SK-N-SH (cell line): Measurements from ENCODE around the gene NKX2-3. TPM values are rescaled to one million over a fixed set of nuclear protein-coding genes. Genes with fewer than 3 reads are reported as not detected.

Experiments
- CTCF ChIA-PET: fragments of 300-600, 350-600 bp; formaldehyde crosslinking; extraction: SDS; loops from one replicate; lab custom pipeline; 2021; lab: Yijun Ruan, JAX
- POLR2A ChIA-PET: fragments of 350-600 bp; sonication (Branson Sonifier 250); formaldehyde crosslinking; extraction: SDS; loops from one replicate; lab custom pipeline; 2020; ENCODE audit warnings: antibody characterized with exemption, inconsistent platforms; lab: Yijun Ruan, JAX
- DNase-seq: peaks from one replicate; pipeline ENCODE4 v3.0.0; 2012
- H2AFZ ChIP-seq: fragments of 200-600 bp; sonication (generic); 2 replicates; pipeline ENCODE4 v1.8.1; 2016; ENCODE audit warnings: antibody characterized with exemption, mild to moderate bottlenecking, low read depth
- H3F3A ChIP-seq: fragments of 200-600 bp; sonication (generic); replicated peaks from 2 replicates; pipeline ENCODE3; 2016; ENCODE audit warnings: antibody characterized with exemption, mild to moderate bottlenecking; ENCODE audit not compliant: insufficient read depth
- H3K27ac ChIP-seq, 2 experiments: fragments of 200-500 bp in 1 of 2; fragments of 200-600 bp in 1 of 2; sonication (Bioruptor generic) in 1 of 2; sonication (generic), shearing (Covaris generic) in 1 of 2; 2 replicates each; pipeline versions ENCODE4 v1.5.1 to v1.6.1; 2014 to 2016; ENCODE audit warnings: low read depth in 2 of 2, inconsistent platforms in 1 of 2, low read length in 1 of 2, mild to moderate bottlenecking in 1 of 2, mixed read lengths in 1 of 2
- H3K27me3 ChIP-seq: fragments of 200-600 bp; sonication (generic), shearing (Covaris generic); 2 replicates; pipeline ENCODE4 v1.6.1; 2016; ENCODE audit warnings: mixed run types; ENCODE audit not compliant: insufficient read depth
- H3K36me3 ChIP-seq, 2 experiments: fragments of 200-500 bp in 1 of 2; fragments of 200-600 bp in 1 of 2; sonication (Bioruptor generic) in 1 of 2; sonication (generic) in 1 of 2; replicated peaks in 1 of 2; 2 replicates each; pipeline versions ENCODE3 to v1.5.1; 2014 to 2016; ENCODE audit warnings: low read length in 1 of 2, mild to moderate bottlenecking in 1 of 2; ENCODE audit not compliant: insufficient read depth in 2 of 2, control insufficient read depth in 1 of 2
- H3K4me1 ChIP-seq, 2 experiments: fragments of 200-500 bp in 1 of 2; fragments of 200-600 bp in 1 of 2; sonication (Bioruptor generic) in 1 of 2; sonication (generic), shearing (Covaris generic) in 1 of 2; 2 replicates each; pipeline versions ENCODE4 v1.5.1 to v1.6.1; 2014 to 2016; ENCODE audit warnings: low read depth in 1 of 2, low read length in 1 of 2, mixed run types in 1 of 2; ENCODE audit not compliant: insufficient read depth in 2 of 2, control insufficient read depth in 1 of 2
- H3K4me2 ChIP-seq: fragments of 200-600 bp; sonication (generic), shearing (Covaris generic); 2 replicates; pipeline ENCODE4 v1.6.1; 2017; ENCODE audit warnings: mixed run types
- H3K4me3 ChIP-seq, 2 experiments: fragments of 200-500 bp in 1 of 2; fragments of 200-600 bp in 1 of 2; sonication (Bioruptor generic) in 1 of 2; sonication (generic), shearing (Covaris generic) in 1 of 2; 2 replicates each; pipeline versions ENCODE4 v1.5.1 to v1.8.1; 2014 to 2016; ENCODE audit warnings: low read depth in 2 of 2, inconsistent platforms in 1 of 2, low read length in 1 of 2, mild to moderate bottlenecking in 1 of 2, mixed read lengths in 1 of 2, moderate library complexity in 1 of 2
- H3K79me2 ChIP-seq: fragments of 200-600 bp; sonication (generic); 2 replicates; pipeline ENCODE4 v1.8.1; 2017; ENCODE audit warnings: mild to moderate bottlenecking; ENCODE audit not compliant: insufficient read depth
- H3K9ac ChIP-seq: fragments of 200-600 bp; sonication (generic); 2 replicates; pipeline ENCODE4 v1.6.1; 2017; ENCODE audit warnings: mixed run types
- H3K9me2 ChIP-seq: fragments of 200-600 bp; sonication (generic); 2 replicates; pipeline ENCODE4 v1.6.1; 2017; ENCODE audit warnings: mixed run types
- H3K9me3 ChIP-seq: fragments of 200-600 bp; sonication (generic); 2 replicates; pipeline ENCODE4 v1.6.1; 2017; ENCODE audit warnings: mixed run types, mild to moderate bottlenecking, moderate library complexity
- H4K20me1 ChIP-seq: fragments of 200-600 bp; sonication (generic); 2 replicates; pipeline ENCODE4 v1.6.1; 2017; ENCODE audit warnings: mild to moderate bottlenecking, mixed run types; ENCODE audit not compliant: insufficient read depth
- CHD2 ChIP-seq: fragments of 150-350 bp; IDR thresholded peaks from 2 replicates; pipeline ENCODE4 v1.6.1; 2018; ENCODE audit warnings: low read length; ENCODE audit not compliant: partially characterized antibody
- ELF1 ChIP-seq: IDR thresholded peaks from 2 replicates; pipeline ENCODE4 v1.4.0; 2012
- EP300 ChIP-seq, 2 experiments: IDR thresholded peaks; 2 replicates each; pipeline versions ENCODE4 v1.4.0 to v1.6.1; 2012; ENCODE audit warnings: borderline replicate concordance in 1 of 2, low read depth in 1 of 2, low read length in 1 of 2
- FOXJ3 ChIP-seq: sonication (generic); formaldehyde crosslinking; IDR thresholded peaks from 2 replicates; pipeline ENCODE4 v1.5.1; 2020; ENCODE audit warnings: mild to moderate bottlenecking, missing genetic modification reagents
- FOXM1 ChIP-seq: IDR thresholded peaks from 2 replicates; pipeline ENCODE4 v1.4.0; 2012; ENCODE audit warnings: low read depth, mild to moderate bottlenecking
- GABPA ChIP-seq: IDR thresholded peaks from 2 replicates; pipeline ENCODE4 v1.4.0; 2012; ENCODE audit warnings: low read depth, mild to moderate bottlenecking
- GATA2 ChIP-seq: sonication (generic); formaldehyde crosslinking; IDR thresholded peaks from 2 replicates; pipeline ENCODE4 v1.5.0; 2020; ENCODE audit warnings: mild to moderate bottlenecking, missing genetic modification reagents
- JUND ChIP-seq: IDR thresholded peaks from 2 replicates; pipeline ENCODE4 v1.4.0; 2012
- MXI1 ChIP-seq: IDR thresholded peaks from 2 replicates; pipeline ENCODE4 v1.6.1; 2012; ENCODE audit warnings: mild to moderate bottlenecking, low read depth, low read length, improper control_type of control experiment
- NRF1 ChIP-seq: IDR thresholded peaks from 2 replicates; pipeline ENCODE4 v1.6.1; 2012; ENCODE audit warnings: low read depth, mild to moderate bottlenecking, low read length
- SIN3A ChIP-seq: IDR thresholded peaks from 2 replicates; pipeline ENCODE4 v1.6.1; 2012; ENCODE audit warnings: low read depth, mild to moderate bottlenecking, low read length, moderate library complexity, borderline replicate concordance
- USF1 ChIP-seq: IDR thresholded peaks from 2 replicates; pipeline ENCODE4 v1.4.0; 2012; ENCODE audit warnings: low read depth, borderline replicate concordance
- YY1 ChIP-seq: IDR thresholded peaks from 2 replicates; pipeline ENCODE4 v1.4.0; 2012; ENCODE audit warnings: low read depth, mild to moderate bottlenecking
- ZBTB33 ChIP-seq: IDR thresholded peaks from 2 replicates; pipeline ENCODE4 v1.4.0; 2012; ENCODE audit warnings: low read depth, borderline replicate concordance
- WGBS: methylation state at CpG from one replicate; pipeline ENCODE4 v1.1.6; 2017; ENCODE audit warnings: low lambda C conversion rate; 5-methylcytosine and 5-hydroxymethylcytosine counted together
- polyA plus RNA-seq, 3 experiments: library from polyadenylated mRNA; depleted of rRNA; stranded (reverse); fragments of >200 nt; gene quantifications; 2 replicates each; pipeline ENCODE4 v1.2.3, GENCODE V29; 2012

Gene NKX2-3
- polyA plus RNA-seq, 1 of the 3 experiments (the other 2 are of a cell fraction): not detected

GRCh38 chr10:99484626-99485581, 47.8 kb upstream of the NKX2-3 start:
- Histone ChIP-seq H3K36me3 (no peaks in the 10 kb centered on the region), H3F3A (no peaks in the 10 kb centered on the region), H2AFZ (no peak overlapping the region), H3K4me2 (no peak overlapping the region), H3K27me3 (peaks cover 59% of the 10 kb centered on the region), H3K9me2 (no peaks in the 10 kb centered on the region), H3K4me3 (no peak overlapping the region), H3K4me1 (no peaks in the 10 kb centered on the region), H3K9ac (no peak overlapping the region), H3K9me3 (no peaks in the 10 kb centered on the region), H4K20me1 (no peaks in the 10 kb centered on the region), H3K27ac (no peak overlapping the region), H3K79me2 (no peaks in the 10 kb centered on the region)
- ChIA-PET POLR2A (no interaction called here), CTCF (interaction anchor here (0.6 to 2.0 kb wide), 12 partner anchors 9 to 127 kb away, joined by 3 to 8 read pairs (median 4); partner anchors contain the start of gene GOT1)
- DNase-seq: no peak
- TF ChIP-seq EP300 (IDR thresholded peaks at IDR 0.05; ENCODE audit: borderline replicate concordance in 1 of 2, low read depth in 1 of 2, low read length in 1 of 2): no peak
- TF ChIP-seq YY1: no peak
- no peak for TF ChIP-seq ZBTB33
- TF ChIP-seq MXI1: no peak
- no peak for TF ChIP-seq GATA2
- TF ChIP-seq SIN3A: no peak
- TF ChIP-seq USF1: no peak
- no peak for TF ChIP-seq JUND
- no peak for TF ChIP-seq GABPA
- TF ChIP-seq ELF1: no peak
- TF ChIP-seq FOXJ3 (CRISPR knock-in tag): no peak
- no peak for TF ChIP-seq CHD2
- WGBS: 22% methylated on average over 23 of the region's 27 CpGs

GRCh38 chr10:99487125-99487807, 45.5 kb upstream of the NKX2-3 start:
- no peaks in the 10 kb centered on the region for H3K4me1 ChIP-seq
- H3K9ac ChIP-seq: no peak overlapping the region
- H3F3A ChIP-seq: no peaks in the 10 kb centered on the region
- peaks cover 59% of the 10 kb centered on the region for H3K27me3 ChIP-seq
- DNase-seq: no peak
- H3K27ac ChIP-seq: no peak overlapping the region
- WGBS: 4% methylated on average over 5 of the region's 5 CpGs
- CTCF ChIA-PET: interaction anchor here (1.0 to 1.8 kb wide), 2 partner anchors 51 to 73 kb away, joined by 3 to 6 read pairs; no protein-coding TSS in a partner anchor
- no peaks in the 10 kb centered on the region for H3K9me2 ChIP-seq
- no peak overlapping the region for H3K4me3 ChIP-seq
- no peaks in the 10 kb centered on the region for H3K36me3 ChIP-seq
- H2AFZ ChIP-seq: no peak overlapping the region
- no peaks in the 10 kb centered on the region for H3K79me2 ChIP-seq
- H3K9me3 ChIP-seq: no peaks in the 10 kb centered on the region
- H4K20me1 ChIP-seq: no peaks in the 10 kb centered on the region
- POLR2A ChIA-PET: no interaction called here
- TF ChIP-seq NRF1 (no peak), FOXM1 (no peak), SIN3A (no peak)
- H3K4me2 ChIP-seq: no peak overlapping the region
